K562 (cell line): ENCODE measurements around the gene CCDC171. TPM values are rescaled to one million over a fixed set of nuclear protein-coding genes. Genes with fewer than 3 reads are reported as not detected.

Experiments used
- ATAC-seq: fragments of 200-7000 bp; cut with Tn5 transposase; 3 replicates; pipeline ENCODE4 v1.9.1; 2020; ENCODE audit warnings: moderate library complexity
- BruUV-seq: library from RNA; stranded (reverse); fragments of 400-500 nt; replicated peaks from 2 replicates; lab custom pipeline; 2021; lab: Mats Ljungman, UMichigan
- CTCF ChIA-PET: fragments of 300-600 bp; formaldehyde crosslinking; extraction: SDS; loops from one replicate; lab custom pipeline; 2021; ENCODE audit warnings: low intra/inter-chr PET ratio; lab: Yijun Ruan, JAX
- POLR2A ChIA-PET: fragments of 300-600, 350-650 bp; sonication (Branson Sonifier 250); formaldehyde crosslinking; extraction: SDS; loops from one replicate; lab custom pipeline; 2021; ENCODE audit warnings: antibody characterized with exemption, inconsistent platforms; lab: Yijun Ruan, JAX
- DNase-seq, 4 experiments: peaks; one replicate each; pipeline versions ENCODE4 v3.0.0 to v3.0.0-alpha.2; 2011 to 2018; ENCODE audit warnings: low spot score in 3 of 4, mixed read lengths in 3 of 4; ENCODE audit errors: extremely low read depth in 1 of 4
- FAIRE-seq: peaks from 2 replicates; lab custom pipeline; 2011; peaks lifted over from hg19 to GRCh38; lab: Jason Lieb, UNC
- H2AFZ ChIP-seq: 2 replicates; pipeline ENCODE4 v1.6.0; 2011; ENCODE audit warnings: low read depth, low read length, control low read depth, inconsistent platforms
- H3K27ac ChIP-seq: fragments of 200-600 bp; 3 replicates; pipeline ENCODE4 v1.8.0; 2011; ENCODE audit warnings: low read depth, mild to moderate bottlenecking, control low read depth, inconsistent platforms, low read length, moderate library complexity, mixed read lengths; ENCODE audit errors: extremely low read depth
- H3K27me3 ChIP-seq, 2 experiments: fragments of 300-600 bp in 1 of 2; 2 replicates in 1 of 2; 3 replicates in 1 of 2; pipeline versions ENCODE4 v1.6.0 to v1.8.0; 2011; ENCODE audit warnings: inconsistent platforms in 2 of 2, low read length in 2 of 2, mild to moderate bottlenecking in 1 of 2, mixed read lengths in 1 of 2, moderate library complexity in 1 of 2; ENCODE audit not compliant: control insufficient read depth in 2 of 2, insufficient read depth in 2 of 2
- H3K36me3 ChIP-seq: fragments of 300-600 bp; 3 replicates; pipeline ENCODE4 v1.8.0; 2011; ENCODE audit warnings: mild to moderate bottlenecking, low read length, inconsistent platforms; ENCODE audit not compliant: control insufficient read depth, insufficient read depth
- H3K4me1 ChIP-seq, 2 experiments: fragments of 200-600 bp in 1 of 2; replicated peaks in 1 of 2; 2 replicates in 1 of 2; 3 replicates in 1 of 2; pipeline versions ENCODE4 v1.5.1 to v1.8.0; 2011; ENCODE audit warnings: inconsistent platforms in 2 of 2, low read length in 2 of 2, mild to moderate bottlenecking in 1 of 2, mixed read lengths in 1 of 2, moderate library complexity in 1 of 2; ENCODE audit not compliant: control insufficient read depth in 2 of 2, insufficient read depth in 2 of 2
- H3K4me2 ChIP-seq: 2 replicates; pipeline ENCODE4 v1.6.1; 2011; ENCODE audit warnings: low read length, control low read depth, inconsistent platforms, mixed read lengths; ENCODE audit not compliant: insufficient read depth
- H3K4me3 ChIP-seq: fragments of 200-600 bp; sonication (generic), shearing (Covaris generic); 2 replicates; pipeline ENCODE4 v1.5.1; 2016; ENCODE audit warnings: control low read depth, inconsistent platforms
- H3K79me2 ChIP-seq: fragments of 200-600 bp; 3 replicates; pipeline ENCODE4 v1.8.0; 2011; ENCODE audit warnings: low read length, inconsistent platforms; ENCODE audit not compliant: control insufficient read depth, insufficient read depth
- H3K9ac ChIP-seq, 2 experiments: 2 replicates each; pipeline versions ENCODE4 v1.6.0 to v1.6.1; 2011; ENCODE audit warnings: low read depth in 2 of 2, low read length in 2 of 2, control low read depth in 1 of 2, inconsistent platforms in 1 of 2, mild to moderate bottlenecking in 1 of 2, mixed read lengths in 1 of 2; ENCODE audit not compliant: insufficient read depth in 1 of 2
- H3K9me1 ChIP-seq: one replicate; pipeline ENCODE4 v1.6.0; 2011; ENCODE audit warnings: inconsistent platforms, mild to moderate bottlenecking, low read length, moderate library complexity; ENCODE audit not compliant: control insufficient read depth, insufficient read depth
- H3K9me3 ChIP-seq: replicated peaks from 2 replicates; pipeline ENCODE4 v1.5.1; 2011; ENCODE audit warnings: low read depth, low read length, inconsistent platforms; ENCODE audit not compliant: control insufficient read depth, insufficient read depth
- H4K20me1 ChIP-seq: replicated peaks from 2 replicates; pipeline ENCODE4 v1.6.1; 2011; ENCODE audit warnings: low read length, inconsistent platforms, mixed read lengths; ENCODE audit not compliant: control insufficient read depth, insufficient read depth
- C11orf30 ChIP-seq: fragments of 450-650 bp; IDR thresholded peaks from 2 replicates; pipeline ENCODE4 v1.6.1; 2016; ENCODE audit warnings: low read depth, mild to moderate bottlenecking
- MAFG ChIP-seq: fragments of 450-650 bp; conservative IDR thresholded peaks from 2 replicates; pipeline ENCODE4 v1.6.1; 2016; ENCODE audit warnings: missing genetic modification characterization, missing compliant biosample characterization
- NFRKB ChIP-seq: fragments of 450-650 bp; IDR thresholded peaks from 2 replicates; pipeline ENCODE4 v1.6.1; 2016; ENCODE audit warnings: low read depth
- ZNF212 ChIP-seq: fragments of 450-650 bp; formaldehyde crosslinking; IDR thresholded peaks from 2 replicates; pipeline ENCODE4 v1.4.0; 2020; ENCODE audit warnings: mild to moderate bottlenecking
- WGBS: fragments of 100-300 bp; shearing (Covaris generic); methylation state at CpG from one replicate; pipeline ENCODE4 v1.1.6; 2016; ENCODE audit warnings: low coverage, mixed read lengths; ENCODE audit not compliant: insufficient coverage; ENCODE audit errors: missing lambda C conversion rate; 5-methylcytosine and 5-hydroxymethylcytosine counted together
- in situ Hi-C: fragments of 300-500 bp; cut with MboI; formaldehyde crosslinking; loops from 4 replicates; pipeline ENCODE4 v1.15.0; 2018; ENCODE audit warnings: inconsistent platforms, mixed read lengths
- intact Hi-C: fragments of 100-400 bp; cut with micrococcal nuclease; formaldehyde crosslinking; loops from 2 replicates; pipeline ENCODE4 v1.14.2; 2022
- polyA plus RNA-seq, 8 experiments: library from polyadenylated mRNA; depleted of rRNA in 4 of 8; stranded (reverse) in 5 of 8; unstranded in 3 of 8; fragments of >200 nt; fragmentation: Nextera tagmentation in 2 of 8; fragmentation: Illumina TruSeq in 1 of 8; extraction: Ambion mirVana in 2 of 8; extraction: Trizol in 1 of 8; gene quantifications; 2 replicates each; pipeline versions ENCODE4 v1.2.1 to v1.2.3, GENCODE V29; 2011 to 2014; ENCODE audit warnings: inconsistent platforms in 1 of 8, missing spikeins in 1 of 8
- total RNA-seq, 7 experiments: library from RNA; depleted of rRNA in 6 of 7; stranded (reverse); fragments of >200 nt in 6 of 7; fragmentation: Illumina TruSeq in 2 of 7; extraction: Trizol in 2 of 7; gene quantifications; 2 replicates each; pipeline versions ENCODE4 v1.2.1 to v1.2.3, GENCODE V29; 2011 to 2021; ENCODE audit warnings: low replicate concordance in 1 of 7
- TF ChIP-seq, protein P1 (sequence below): fragments of 450-650 bp; formaldehyde crosslinking; IDR thresholded peaks from 2 replicates; pipeline ENCODE4 v1.4.0; 2020; ENCODE audit warnings: mild to moderate bottlenecking, mixed read lengths

CCDC171 gene
- total and polyA plus RNA-seq, 9 of the 15 experiments (the other 6 are each of a cell fraction or from before 2014, with no cell fraction given) = 0.08 to 3.8 (median 0.27) TPM

DNA sequence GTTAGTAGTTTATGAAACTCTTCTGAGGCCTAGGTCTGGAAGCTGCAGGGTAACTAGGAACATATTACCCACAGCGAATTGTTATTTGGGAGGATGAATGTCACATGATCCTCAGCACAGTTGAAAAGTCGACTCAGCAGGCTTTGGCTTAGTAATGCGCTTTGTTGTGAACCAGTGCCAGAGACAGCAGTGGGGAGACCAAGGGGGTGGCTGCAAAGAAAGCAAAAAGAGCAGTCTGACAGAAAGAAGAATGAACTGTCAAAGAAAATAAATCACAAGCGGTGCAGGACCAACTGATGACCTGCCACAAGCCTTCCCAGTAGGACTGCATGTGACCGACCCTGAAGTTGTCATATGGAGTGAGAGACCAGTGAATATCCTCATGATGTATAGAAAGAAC, 170.0 kb downstream of the CCDC171 start:
- Histone ChIP-seq H3K9me3 (no peaks in the 10 kb centered on the region), H3K9me1 (no peaks in the 10 kb centered on the region), H3K4me1 (no peaks in the 10 kb centered on the region), H4K20me1 (no peaks in the 10 kb centered on the region), H2AFZ (no peak overlapping the region), H3K79me2 (no peaks in the 10 kb centered on the region), H3K9ac (no peak overlapping the region), H3K4me2 (no peak overlapping the region), H3K36me3 (no peaks in the 10 kb centered on the region), H3K27me3 (no peaks in the 10 kb centered on the region), H3K27ac (no peak overlapping the region), H3K4me3 (no peak overlapping the region)
- FAIRE-seq = no peak
- WGBS = 2% methylated on average over 5 of the region's 5 CpGs
- ChIA-PET POLR2A (no interaction called here), CTCF (no interaction called here)
- ATAC-seq = no peak
- intact Hi-C loops = no loop called here
- BruUV-seq = no TSS peak
- in situ Hi-C loops = no loop called here
- no peak for DNase-seq
- TF ChIP-seq, protein P1, sequence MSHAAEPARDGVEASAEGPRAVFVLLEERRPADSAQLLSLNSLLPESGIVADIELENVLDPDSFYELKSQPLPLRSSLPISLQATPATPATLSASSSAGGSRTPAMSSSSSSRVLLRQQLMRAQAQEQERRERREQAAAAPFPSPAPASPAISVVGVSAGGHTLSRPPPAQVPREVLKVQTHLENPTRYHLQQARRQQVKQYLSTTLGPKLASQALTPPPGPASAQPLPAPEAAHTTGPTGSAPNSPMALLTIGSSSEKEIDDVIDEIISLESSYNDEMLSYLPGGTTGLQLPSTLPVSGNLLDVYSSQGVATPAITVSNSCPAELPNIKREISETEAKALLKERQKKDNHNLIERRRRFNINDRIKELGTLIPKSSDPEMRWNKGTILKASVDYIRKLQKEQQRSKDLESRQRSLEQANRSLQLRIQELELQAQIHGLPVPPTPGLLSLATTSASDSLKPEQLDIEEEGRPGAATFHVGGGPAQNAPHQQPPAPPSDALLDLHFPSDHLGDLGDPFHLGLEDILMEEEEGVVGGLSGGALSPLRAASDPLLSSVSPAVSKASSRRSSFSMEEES (CRISPR knock-in tag) = peak; percentile 55
- no peak for TF ChIP-seq ZNF212 (CRISPR knock-in tag)

DNA sequence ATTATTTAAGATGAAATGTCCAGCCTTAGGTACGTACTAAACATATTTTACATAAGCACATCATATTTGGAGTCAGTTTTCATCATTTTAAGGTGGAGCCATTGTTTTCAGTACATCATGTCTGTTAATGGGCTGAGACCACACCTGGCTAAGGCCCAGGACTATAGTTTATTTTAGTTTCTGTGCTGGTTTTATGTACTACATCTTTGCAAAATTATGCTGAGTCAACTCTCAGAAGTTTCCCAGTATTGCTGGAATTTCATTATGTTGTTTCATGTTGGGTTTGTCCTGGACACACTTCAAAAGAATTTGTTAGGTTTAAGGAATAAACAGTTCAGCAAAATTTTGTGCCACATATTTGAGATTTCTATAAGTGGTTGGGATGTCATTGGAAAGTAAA, 171.2 kb downstream of the CCDC171 start:
- DNase-seq = no peak
- H3K4me1 ChIP-seq = no peaks in the 10 kb centered on the region
- no peak overlapping the region for H3K9ac ChIP-seq
- FAIRE-seq = no peak
- intact Hi-C loops = no loop called here
- H3K4me3 ChIP-seq = no peak overlapping the region
- no peak overlapping the region for H3K4me2 ChIP-seq
- H3K9me1 ChIP-seq = no peaks in the 10 kb centered on the region
- 0% methylated on average over 1 of the region's 1 CpG for WGBS
- no peak overlapping the region for H3K27ac ChIP-seq
- no peaks in the 10 kb centered on the region for H3K79me2 ChIP-seq
- BruUV-seq = no TSS peak
- H3K36me3 ChIP-seq = no peaks in the 10 kb centered on the region
- H4K20me1 ChIP-seq = no peaks in the 10 kb centered on the region
- H3K9me3 ChIP-seq = no peaks in the 10 kb centered on the region
- TF ChIP-seq MAFG (tag) (0 out of 2 replicates have a peak, but pooled peaks have one; percentile 14), NFRKB (no peak), C11orf30 (0 out of 2 replicates have a peak, but pooled peaks have one; percentile 16)
- no peak overlapping the region for H2AFZ ChIP-seq
- ATAC-seq = no peak
- ChIA-PET CTCF (no interaction called here), POLR2A (no interaction called here)
- in situ Hi-C loops = no loop called here
- H3K27me3 ChIP-seq = no peaks in the 10 kb centered on the region
